Measurements from ENCODE around the gene CENPA.
A peak's percentile ranks its signal among the peaks of the same experiment; 100 is the strongest.

Gene CENPA

DNA sequence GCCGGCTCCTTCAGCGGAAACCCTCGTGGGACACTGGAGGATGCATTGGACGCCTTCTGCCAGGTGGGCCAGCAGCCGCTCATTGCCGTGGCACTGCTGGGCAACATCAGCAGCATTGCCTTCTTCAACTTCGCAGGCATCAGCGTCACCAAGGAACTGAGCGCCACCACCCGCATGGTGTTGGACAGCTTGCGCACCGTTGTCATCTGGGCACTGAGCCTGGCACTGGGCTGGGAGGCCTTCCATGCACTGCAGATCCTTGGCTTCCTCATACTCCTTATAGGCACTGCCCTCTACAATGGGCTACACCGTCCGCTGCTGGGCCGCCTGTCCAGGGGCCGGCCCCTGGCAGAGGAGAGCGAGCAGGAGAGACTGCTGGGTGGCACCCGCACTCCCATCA lies 7.8 kb upstream of the CENPA start:
- in situ Hi-C loops (cut with MboI; ENCODE audit: low sequenced_read_pairs, unreplicated experiment), result no loop called here
- TF ChIP-seq CTCF (IDR thresholded peaks at IDR 0.05; ENCODE audit: borderline replicate concordance, control extremely low read depth, extremely low read depth, insufficient read depth, missing control alignments), result no peak
- DNase-seq (ENCODE audit: low spot score), result no peak

DNA sequence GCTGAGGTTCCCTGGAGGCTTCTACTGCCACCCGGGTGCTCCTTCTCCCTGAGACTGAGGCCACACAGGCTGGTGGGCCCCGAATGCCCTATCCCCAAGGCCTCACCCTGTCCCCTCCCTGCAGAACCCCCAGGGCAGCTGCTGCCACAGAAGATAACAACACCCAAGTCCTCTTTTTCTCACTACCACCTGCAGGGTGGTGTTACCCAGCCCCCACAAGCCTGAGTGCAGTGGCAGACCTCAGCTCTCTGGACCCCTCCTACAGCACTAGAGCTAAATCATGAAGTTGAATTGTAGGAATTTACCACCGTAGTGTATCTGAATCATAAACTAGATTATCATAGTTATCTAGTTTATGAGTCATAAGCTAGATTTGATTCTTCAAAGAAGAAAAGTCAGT lies 7.3 kb upstream of the CENPA start:
- no peak for TF ChIP-seq CTCF (IDR thresholded peaks at IDR 0.05; ENCODE audit: borderline replicate concordance, control extremely low read depth, extremely low read depth, insufficient read depth, missing control alignments)
- in situ Hi-C loops (cut with MboI; ENCODE audit: low sequenced_read_pairs, unreplicated experiment), result no loop called here
- no peak for DNase-seq (ENCODE audit: low spot score)

DNA sequence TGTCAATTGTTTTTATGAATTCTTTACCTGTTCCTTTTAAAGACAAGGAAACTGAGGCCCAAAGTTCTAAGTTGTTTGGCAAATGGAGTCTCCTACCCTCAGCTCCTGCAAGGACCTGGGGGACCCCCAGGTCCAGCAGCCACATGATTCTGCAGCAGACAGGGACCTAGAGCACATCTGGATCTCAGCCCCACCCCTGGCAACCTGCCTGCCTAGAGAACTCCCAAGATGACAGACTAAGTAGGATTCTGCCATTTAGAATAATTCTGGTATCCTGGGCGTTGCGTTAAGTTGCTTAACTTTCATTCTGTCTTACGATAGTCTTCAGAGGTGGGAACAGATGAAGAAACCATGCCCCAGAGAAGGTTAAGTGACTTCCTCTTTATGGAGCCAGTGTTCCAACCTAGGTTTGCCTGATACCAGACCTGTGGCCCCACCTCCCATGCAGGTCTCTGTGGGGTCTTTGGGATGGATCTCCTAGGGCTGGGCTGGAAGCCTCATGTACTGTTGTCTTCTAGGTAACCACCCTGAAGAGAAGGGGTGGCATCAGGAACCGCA lies 5.6 kb upstream of the CENPA start:
- no peak for DNase-seq (ENCODE audit: low spot score)
- in situ Hi-C loops (cut with MboI; ENCODE audit: low sequenced_read_pairs, unreplicated experiment), result no loop called here
- TF ChIP-seq CTCF (IDR thresholded peaks at IDR 0.05; ENCODE audit: borderline replicate concordance, control extremely low read depth, extremely low read depth, insufficient read depth, missing control alignments), result no peak

DNA sequence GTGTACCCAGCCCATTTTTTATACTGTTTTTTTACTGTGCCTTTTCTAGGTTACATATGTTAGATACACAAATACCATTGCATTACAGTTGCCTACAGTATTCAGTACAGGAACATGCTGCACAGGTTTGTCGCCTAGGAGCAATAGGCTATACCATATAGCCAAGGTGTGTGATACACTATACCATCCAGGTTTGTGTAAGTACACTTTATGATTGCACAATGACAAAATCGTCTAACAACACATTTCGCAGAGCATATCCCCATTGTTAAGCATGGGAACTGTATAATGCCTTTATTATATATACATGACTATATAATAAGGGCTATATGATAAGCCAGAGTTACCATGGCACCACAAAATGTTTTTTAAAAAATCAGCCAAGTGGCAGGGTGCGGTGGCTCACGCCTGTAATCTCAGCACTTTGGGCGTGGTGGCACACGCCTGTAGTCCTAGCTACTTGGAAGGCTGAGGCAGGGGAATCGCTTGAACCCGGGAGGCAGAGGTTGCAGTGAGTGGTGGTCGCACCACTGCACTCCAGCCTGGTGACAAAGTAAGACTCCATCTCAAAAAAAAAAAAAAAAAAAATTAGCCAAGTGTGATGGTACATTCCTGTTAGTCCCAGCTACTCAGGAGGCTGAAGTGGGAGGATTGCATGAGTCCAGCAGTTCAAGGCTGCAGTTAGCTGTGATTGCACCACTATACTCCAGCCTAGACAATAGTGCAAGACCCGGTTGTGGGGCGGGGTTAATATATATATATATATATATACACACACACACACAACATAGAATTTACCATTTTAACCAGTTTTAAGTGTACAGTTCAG lies 2.8 kb upstream of the CENPA start:
- in situ Hi-C loops (cut with MboI; ENCODE audit: low sequenced_read_pairs, unreplicated experiment), result no loop called here
- no peak for TF ChIP-seq CTCF (IDR thresholded peaks at IDR 0.05; ENCODE audit: borderline replicate concordance, control extremely low read depth, extremely low read depth, insufficient read depth, missing control alignments)
- DNase-seq (ENCODE audit: low spot score), result no peak

DNA sequence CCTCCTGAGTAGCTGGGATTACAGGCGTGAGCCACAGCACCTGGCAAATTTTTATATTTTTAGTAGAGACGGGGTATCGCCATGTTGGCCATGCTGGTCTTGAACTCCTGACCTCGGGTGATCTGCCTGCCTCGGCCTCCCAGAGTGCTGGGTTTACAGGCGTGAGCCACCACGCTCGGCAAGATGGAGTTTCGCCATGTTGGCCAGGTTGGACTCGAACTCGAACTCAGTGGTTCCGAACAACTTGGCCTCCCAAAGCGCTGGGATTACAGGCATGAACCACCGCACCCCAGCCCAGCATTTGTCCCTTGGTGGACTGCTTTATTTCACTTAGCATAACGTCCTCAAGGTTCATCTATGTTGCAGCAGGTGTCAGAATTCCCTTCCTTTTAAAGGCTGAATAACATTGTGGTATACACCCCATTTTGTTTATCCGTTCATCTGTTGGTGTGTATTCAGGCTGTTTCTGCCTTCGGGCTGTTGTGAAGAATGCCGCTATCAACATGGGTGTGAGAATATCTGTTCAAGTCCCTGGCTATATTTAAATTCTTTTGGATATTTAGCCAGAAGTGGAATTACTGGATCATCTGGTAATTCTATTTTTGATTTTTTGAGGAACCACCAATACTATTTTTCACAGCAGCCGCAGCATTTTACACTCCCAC lies 1.2 kb upstream of the CENPA start:
- in situ Hi-C loops (cut with MboI; ENCODE audit: low sequenced_read_pairs, unreplicated experiment), result no loop called here
- no peak for TF ChIP-seq CTCF (IDR thresholded peaks at IDR 0.05; ENCODE audit: borderline replicate concordance, control extremely low read depth, extremely low read depth, insufficient read depth, missing control alignments)
- DNase-seq (ENCODE audit: low spot score), result no peak

GRCh38 chr2:26786207-26787028 lies 562 bp downstream of the CENPA start:
- peak; percentile 52 for DNase-seq (ENCODE audit: low spot score)
- in situ Hi-C loops (cut with MboI; ENCODE audit: low sequenced_read_pairs, unreplicated experiment), result no loop called here
- TF ChIP-seq CTCF (IDR thresholded peaks at IDR 0.05; ENCODE audit: borderline replicate concordance, control extremely low read depth, extremely low read depth, insufficient read depth, missing control alignments), result no peak

Data from GM13976 (cell line).